Posterior vena cava (tissue), 2 donors: ENCODE results near the gene DTYMK. TPM values are rescaled to one million over a fixed set of nuclear protein-coding genes. Genes with fewer than 3 reads are reported as not detected.

Experiments used
- DNase-seq: peaks from one replicate; pipeline ENCODE4 v3.0.0-alpha.2; 2020; ENCODE audit warnings: low spot score
- intact Hi-C, 2 donors: fragments of 100-400 bp; cut with DNase I; formaldehyde crosslinking; loops; one replicate each; pipeline versions ENCODE4 v1.14.1 to v1.14.2; 2022 to 2023
- total RNA-seq, 2 donors: library from RNA; stranded (reverse); fragmentation: NEBNext Ultra II Directional; extraction: Animal tissue kit (Norgen Biotek cat#: 25700); gene quantifications; one replicate each; pipeline ENCODE4 v1.2.1, GENCODE V29; 2021
- donor health status: DM: yes; HTN: yes; CAD: no.
- donor health status: DM: yes; HTN: yes; CAD: no.

Gene DTYMK
- total RNA-seq, 2 donors from 2014 or later, result 12.8 to 14.8 TPM

- intact Hi-C loops, result loop anchor here in 1 of 2 donors (10.0 kb wide), 1 partner anchor 155 kb away; no protein-coding TSS in a partner anchor
- DNase-seq, result no peak
Observed at GRCh38 chr2:241720099-241720498, 33.5 kb upstream of the DTYMK start.

- intact Hi-C loops, result no loop called here
- no peak for DNase-seq
Observed at GRCh38 chr2:241719093-241719492, 32.5 kb upstream of the DTYMK start.

GRCh38 chr2:241708879-241709278, 22.3 kb upstream of the DTYMK start:
- no peak for DNase-seq
- intact Hi-C loops, result no loop called here

DNA sequence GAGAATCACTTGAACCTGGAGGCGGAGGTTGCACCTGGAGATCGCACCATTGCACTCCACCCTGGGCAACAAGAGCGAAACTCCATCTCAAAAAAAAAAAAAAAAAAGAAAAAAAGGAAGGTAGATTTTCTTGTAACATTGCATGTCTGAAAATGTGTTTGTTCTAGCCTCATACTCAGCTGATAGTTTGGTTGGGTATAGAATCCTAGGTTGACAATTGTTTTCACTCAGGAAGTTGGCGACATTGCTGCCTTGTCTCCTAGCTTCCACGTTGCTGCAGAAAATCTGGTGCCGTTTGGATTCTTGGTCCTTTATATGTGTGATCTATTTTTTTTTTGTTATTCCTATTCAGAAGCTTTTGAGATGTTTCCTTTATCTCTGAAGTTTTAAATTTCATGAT, 19.9 kb upstream of the DTYMK start:
- intact Hi-C loops, result no loop called here
- no peak for DNase-seq

GRCh38 chr2:241703032-241703604, 16.5 kb upstream of the DTYMK start:
- no peak for DNase-seq
- intact Hi-C loops, result no loop called here

DNA sequence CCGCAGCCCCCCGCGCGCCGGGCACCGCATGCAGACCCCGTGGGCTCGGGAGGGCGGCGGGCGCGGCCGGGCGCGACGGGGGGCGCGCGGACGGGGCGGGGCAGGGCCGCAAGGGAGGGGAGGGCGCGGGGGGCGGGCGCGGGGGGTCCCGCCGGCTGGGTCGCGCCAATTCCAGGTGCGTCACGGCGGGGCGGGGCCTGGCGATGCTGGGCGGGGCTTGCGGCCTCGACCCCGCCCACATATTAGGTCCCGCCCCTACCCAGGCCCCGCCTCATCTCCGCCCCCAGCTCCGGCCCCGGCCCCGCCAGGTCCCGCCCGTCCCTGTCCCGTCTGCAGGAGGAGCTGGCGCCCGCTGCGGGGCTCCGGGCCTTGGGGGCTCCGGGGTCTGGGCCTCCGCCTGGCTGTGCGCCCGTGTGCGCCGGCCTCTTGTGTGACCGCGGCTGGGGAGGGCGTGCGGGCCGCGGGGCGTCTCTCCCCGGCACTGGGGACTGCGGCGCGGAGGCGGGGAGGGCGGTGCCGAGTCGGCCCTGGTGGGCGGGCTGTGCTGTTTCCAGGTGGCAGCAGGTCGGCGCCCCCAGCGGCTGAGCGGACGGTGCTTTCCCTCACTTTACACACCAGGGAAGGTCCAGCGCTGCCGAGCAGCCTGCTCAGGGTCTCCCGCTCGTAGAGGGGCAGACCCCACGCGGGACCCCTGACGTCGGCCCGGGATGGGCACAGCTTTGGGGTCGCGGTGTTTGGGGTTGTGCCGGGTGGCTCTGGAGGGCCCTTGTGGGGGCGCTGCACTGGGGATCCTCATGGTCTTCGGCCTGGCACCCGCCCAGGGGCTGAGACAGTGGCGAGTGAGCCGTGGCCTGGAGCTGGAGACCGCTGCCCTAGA, 15.8 kb upstream of the DTYMK start:
- intact Hi-C loops, result no loop called here
- peak; percentile 96 for DNase-seq

- intact Hi-C loops, result no loop called here
- DNase-seq, result peak; percentile 99
Observed at GRCh38 chr2:241701399-241702154, 15.0 kb upstream of the DTYMK start, which contains the start of gene ING5. Gene ING5, plus strand, starts transcription at chr2:241702039. Its CDS starts 27 bp downstream, at chr2:241702066.

GRCh38 chr2:241701149-241701398, 14.5 kb upstream of the DTYMK start:
- DNase-seq, result no peak
- intact Hi-C loops, result no loop called here

GRCh38 chr2:241695651-241696050, 9.0 kb upstream of the DTYMK start:
- intact Hi-C loops, result no loop called here
- no peak for DNase-seq

GRCh38 chr2:241692448-241692847, 5.8 kb upstream of the DTYMK start:
- intact Hi-C loops, result no loop called here
- no peak for DNase-seq

GRCh38 chr2:241690202-241690717, 3.6 kb upstream of the DTYMK start:
- DNase-seq, result no peak
- intact Hi-C loops, result no loop called here

GRCh38 chr2:241689306-241689705, 2.7 kb upstream of the DTYMK start:
- DNase-seq, result no peak
- intact Hi-C loops, result no loop called here

- intact Hi-C loops, result no loop called here
Observed at GRCh38 chr2:241686324-241686649, 328 bp downstream of the DTYMK start.

GRCh38 chr2:241680827-241681599, 5.6 kb downstream of the DTYMK start:
- intact Hi-C loops, result no loop called here
- no peak for DNase-seq

More at GRCh38 chr2:241686324-241686649, 328 bp downstream of the DTYMK start:
- DNase-seq, result no peak

GRCh38 chr2:241680044-241680443, 6.6 kb downstream of the DTYMK start:
- DNase-seq, result no peak
- intact Hi-C loops, result no loop called here

GRCh38 chr2:241678784-241679540, 7.7 kb downstream of the DTYMK start:
- no peak for DNase-seq
- intact Hi-C loops, result no loop called here

- intact Hi-C loops, result no loop called here
- DNase-seq, result no peak
Observed at GRCh38 chr2:241678307-241678706, 8.3 kb downstream of the DTYMK start.

DNA sequence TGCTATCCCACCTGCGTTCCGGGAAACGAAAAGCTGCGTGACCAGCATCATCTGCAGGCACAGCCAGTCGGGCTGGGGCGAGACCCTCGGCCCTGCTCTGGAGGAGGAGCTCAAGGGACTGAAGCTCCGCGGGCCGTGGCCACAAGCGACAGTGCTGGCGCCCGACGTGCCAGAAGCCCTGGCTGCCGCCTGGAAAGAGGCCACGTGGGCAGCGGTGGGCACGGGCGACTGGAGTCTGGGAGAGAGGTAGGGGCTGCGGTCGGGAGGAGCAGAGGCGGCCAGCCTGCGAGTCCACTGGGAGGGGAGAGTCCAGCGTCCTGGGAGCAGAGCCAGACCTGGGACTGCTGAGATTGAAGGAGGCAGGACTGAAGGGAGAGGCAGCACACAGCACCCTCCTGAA, 9.2 kb downstream of the DTYMK start:
- no peak for DNase-seq
- intact Hi-C loops, result no loop called here

GRCh38 chr2:241676665-241677064, 9.9 kb downstream of the DTYMK start:
- DNase-seq, result no peak
- intact Hi-C loops, result no loop called here
